Lower lobe of right lung (tissue), 2 donors: Measurements from ENCODE around the gene PML. TPM values are rescaled to one million over a fixed set of nuclear protein-coding genes. Genes with fewer than 3 reads are reported as not detected.

Source experiments
- ATAC-seq, 2 donors: fragments of 200-7000 bp; cut with Tn5 transposase; one replicate each; pipeline ENCODE4 v1.9.1; 2020 to 2022; ENCODE audit warnings: mild to moderate bottlenecking in 2 of 2, moderate library complexity in 2 of 2
- DNase-seq: peaks from one replicate; pipeline ENCODE4 v3.0.0-alpha.2; 2020
- H3K27ac ChIP-seq: fragments of 200-600 bp; one replicate; pipeline ENCODE4 v1.8.0; 2022
- H3K27me3 ChIP-seq: fragments of 200-600 bp; one replicate; pipeline ENCODE4 v1.8.0; 2022; ENCODE audit warnings: low read depth
- H3K36me3 ChIP-seq: fragments of 200-600 bp; one replicate; pipeline ENCODE4 v1.8.0; 2022; ENCODE audit warnings: mild to moderate bottlenecking
- H3K4me1 ChIP-seq: fragments of 200-600 bp; one replicate; pipeline ENCODE4 v1.8.0; 2022
- H3K4me3 ChIP-seq: fragments of 200-600 bp; one replicate; pipeline ENCODE4 v1.8.0; 2022; ENCODE audit warnings: mild to moderate bottlenecking
- H3K9me3 ChIP-seq: fragments of 200-600 bp; one replicate; pipeline ENCODE4 v1.8.0; 2022
- intact Hi-C: fragments of 100-400 bp; cut with DNase I; formaldehyde crosslinking; loops from one replicate; pipeline ENCODE4 v1.11.0; 2022
- total RNA-seq: library from RNA; stranded (reverse); fragmentation: NEBNext Ultra II Directional; extraction: Animal tissue kit (Norgen Biotek cat#: 25700); gene quantifications from one replicate; pipeline ENCODE4 v1.2.1, GENCODE V29; 2021
- TF ChIP-seq, protein P1 (sequence below): fragments of 200-600 bp; IDR thresholded peaks from one replicate; pipeline ENCODE4 v1.8.0; 2022; ENCODE audit warnings: antibody characterized with exemption, mild to moderate bottlenecking
- donor health status: DM: no; HTN: yes; CAD: no; lungs with severe emphysema.

PML gene
- total RNA-seq, 1 donor from 2014 or later: 79.4 TPM

DNA sequence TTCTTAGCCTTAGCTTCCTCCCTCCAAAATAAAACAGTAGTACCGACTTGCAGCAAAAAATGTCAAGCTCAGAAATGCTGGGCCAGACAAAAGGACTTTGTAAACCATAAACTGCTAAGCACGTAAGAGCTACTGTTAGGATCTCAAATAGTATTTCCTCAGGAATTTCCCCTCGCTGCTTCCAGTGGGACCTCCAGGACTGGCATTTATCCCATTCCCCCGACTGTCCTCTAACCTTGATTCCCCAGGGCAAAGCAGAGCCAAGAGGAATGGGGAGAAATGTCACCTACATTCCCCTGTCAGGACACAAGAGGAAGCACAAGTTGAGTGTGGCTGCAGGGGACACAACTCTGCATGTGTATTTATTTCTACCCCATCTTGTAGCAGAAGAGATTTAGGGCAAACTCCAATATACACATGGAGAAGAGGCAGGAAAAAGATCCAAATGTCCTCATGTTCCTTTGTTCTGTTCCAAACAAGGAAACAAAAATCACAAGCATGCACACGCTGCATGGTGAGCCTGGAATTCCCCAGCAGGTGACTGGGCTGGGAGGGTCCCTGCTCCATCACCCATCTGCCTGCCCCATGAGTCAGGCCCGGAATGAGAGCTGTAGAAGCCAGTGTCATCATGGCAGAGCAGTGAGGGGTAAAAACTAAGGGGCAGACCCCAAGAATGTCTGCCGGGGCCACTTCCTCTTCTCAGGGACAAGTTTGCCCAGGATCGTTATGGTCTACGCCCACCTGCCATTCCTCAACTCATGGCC, 6.7 kb upstream of the PML start:
- peaks cover 91% of the 10 kb centered on the region for H3K4me1 ChIP-seq
- no peaks in the 10 kb centered on the region for H3K9me3 ChIP-seq
- no peaks in the 10 kb centered on the region for H3K27me3 ChIP-seq
- intact Hi-C loops: no loop called here
- H3K4me3 ChIP-seq: no peak overlapping the region
- no peaks in the 10 kb centered on the region for H3K36me3 ChIP-seq
- DNase-seq (no peak), ATAC-seq (no peak)
- H3K27ac ChIP-seq: peak overlapping the region; percentile 87
- TF ChIP-seq, protein P1, sequence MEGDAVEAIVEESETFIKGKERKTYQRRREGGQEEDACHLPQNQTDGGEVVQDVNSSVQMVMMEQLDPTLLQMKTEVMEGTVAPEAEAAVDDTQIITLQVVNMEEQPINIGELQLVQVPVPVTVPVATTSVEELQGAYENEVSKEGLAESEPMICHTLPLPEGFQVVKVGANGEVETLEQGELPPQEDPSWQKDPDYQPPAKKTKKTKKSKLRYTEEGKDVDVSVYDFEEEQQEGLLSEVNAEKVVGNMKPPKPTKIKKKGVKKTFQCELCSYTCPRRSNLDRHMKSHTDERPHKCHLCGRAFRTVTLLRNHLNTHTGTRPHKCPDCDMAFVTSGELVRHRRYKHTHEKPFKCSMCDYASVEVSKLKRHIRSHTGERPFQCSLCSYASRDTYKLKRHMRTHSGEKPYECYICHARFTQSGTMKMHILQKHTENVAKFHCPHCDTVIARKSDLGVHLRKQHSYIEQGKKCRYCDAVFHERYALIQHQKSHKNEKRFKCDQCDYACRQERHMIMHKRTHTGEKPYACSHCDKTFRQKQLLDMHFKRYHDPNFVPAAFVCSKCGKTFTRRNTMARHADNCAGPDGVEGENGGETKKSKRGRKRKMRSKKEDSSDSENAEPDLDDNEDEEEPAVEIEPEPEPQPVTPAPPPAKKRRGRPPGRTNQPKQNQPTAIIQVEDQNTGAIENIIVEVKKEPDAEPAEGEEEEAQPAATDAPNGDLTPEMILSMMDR: no peak

DNA sequence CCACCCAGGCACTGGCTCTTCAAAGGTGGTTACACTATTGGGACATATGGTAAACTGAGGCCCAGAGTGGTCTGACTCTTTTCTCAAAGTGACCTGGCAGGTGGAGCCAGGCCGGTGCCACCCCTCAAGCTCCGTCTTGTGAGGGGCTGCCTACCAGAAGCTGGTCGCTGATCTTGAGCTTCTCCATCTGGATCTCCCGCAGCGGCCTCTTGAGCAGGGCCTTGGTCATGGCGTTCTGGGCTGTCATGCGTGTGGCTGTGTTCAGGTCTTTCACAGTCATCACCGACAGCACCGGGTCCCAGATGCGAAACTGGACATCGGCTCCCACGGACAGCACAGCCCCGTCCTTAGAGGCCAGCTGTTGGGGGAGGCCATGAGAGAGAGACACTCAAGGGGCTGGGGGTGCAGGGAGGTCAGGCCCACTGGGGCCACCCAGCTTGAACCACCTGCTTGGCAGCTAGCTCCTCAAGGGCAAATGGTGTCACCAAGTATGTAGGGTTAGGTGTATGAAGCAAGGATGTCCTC, 6.0 kb upstream of the PML start:
- peak overlapping the region; percentile 87 for H3K27ac ChIP-seq
- TF ChIP-seq, protein P1: no peak
- no peak overlapping the region for H3K4me3 ChIP-seq
- DNase-seq: no peak
- intact Hi-C loops: no loop called here
- H3K9me3 ChIP-seq: no peaks in the 10 kb centered on the region
- peaks cover 91% of the 10 kb centered on the region for H3K4me1 ChIP-seq
- no peak for ATAC-seq
- no peaks in the 10 kb centered on the region for H3K27me3 ChIP-seq
- H3K36me3 ChIP-seq: no peaks in the 10 kb centered on the region

DNA sequence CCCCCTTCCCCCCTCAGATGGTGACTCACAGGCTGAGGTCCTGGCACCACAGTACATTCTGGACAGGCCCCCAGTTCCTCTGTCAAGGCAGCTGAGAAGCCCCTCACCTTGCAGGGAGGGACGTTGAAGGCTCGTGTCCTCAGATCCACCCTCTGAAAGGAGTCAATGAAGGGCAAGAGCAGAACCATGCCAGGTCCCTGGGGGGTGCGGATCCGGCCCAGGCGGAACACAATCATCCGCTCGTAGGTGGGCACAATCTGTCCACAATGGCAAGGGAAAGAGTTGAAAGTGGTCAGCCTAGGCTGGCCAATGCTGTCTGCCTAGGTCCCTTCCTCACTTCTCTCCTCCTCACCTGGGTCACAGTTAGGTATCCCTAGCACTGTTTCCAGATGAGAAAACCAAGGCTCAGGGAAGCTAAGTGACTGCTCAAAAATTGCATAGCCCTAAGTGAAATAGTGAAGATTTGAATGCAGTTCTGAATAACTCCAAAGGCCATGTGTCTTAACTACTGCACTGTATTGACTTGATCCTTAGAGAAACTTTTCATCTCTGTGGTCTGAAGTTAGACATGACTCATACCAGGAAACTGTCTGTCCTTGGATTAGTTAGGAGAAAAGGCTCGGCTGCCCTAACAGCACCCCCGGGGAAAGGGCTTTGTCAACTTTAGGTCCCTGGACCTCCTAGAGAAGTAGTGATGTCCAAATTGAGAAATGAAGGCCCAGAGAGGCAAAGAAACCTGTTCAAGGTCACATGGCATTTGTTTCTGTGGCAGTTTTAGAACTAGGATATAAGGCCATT, 5.3 kb upstream of the PML start:
- ATAC-seq (no peak), DNase-seq (no peak)
- Histone ChIP-seq H3K27me3 (no peaks in the 10 kb centered on the region), H3K4me3 (no peak overlapping the region), H3K27ac (peak overlapping the region; percentile 87), H3K4me1 (peaks cover 91% of the 10 kb centered on the region), H3K9me3 (no peaks in the 10 kb centered on the region), H3K36me3 (no peaks in the 10 kb centered on the region)
- intact Hi-C loops: no loop called here
- TF ChIP-seq, protein P1: no peak

DNA sequence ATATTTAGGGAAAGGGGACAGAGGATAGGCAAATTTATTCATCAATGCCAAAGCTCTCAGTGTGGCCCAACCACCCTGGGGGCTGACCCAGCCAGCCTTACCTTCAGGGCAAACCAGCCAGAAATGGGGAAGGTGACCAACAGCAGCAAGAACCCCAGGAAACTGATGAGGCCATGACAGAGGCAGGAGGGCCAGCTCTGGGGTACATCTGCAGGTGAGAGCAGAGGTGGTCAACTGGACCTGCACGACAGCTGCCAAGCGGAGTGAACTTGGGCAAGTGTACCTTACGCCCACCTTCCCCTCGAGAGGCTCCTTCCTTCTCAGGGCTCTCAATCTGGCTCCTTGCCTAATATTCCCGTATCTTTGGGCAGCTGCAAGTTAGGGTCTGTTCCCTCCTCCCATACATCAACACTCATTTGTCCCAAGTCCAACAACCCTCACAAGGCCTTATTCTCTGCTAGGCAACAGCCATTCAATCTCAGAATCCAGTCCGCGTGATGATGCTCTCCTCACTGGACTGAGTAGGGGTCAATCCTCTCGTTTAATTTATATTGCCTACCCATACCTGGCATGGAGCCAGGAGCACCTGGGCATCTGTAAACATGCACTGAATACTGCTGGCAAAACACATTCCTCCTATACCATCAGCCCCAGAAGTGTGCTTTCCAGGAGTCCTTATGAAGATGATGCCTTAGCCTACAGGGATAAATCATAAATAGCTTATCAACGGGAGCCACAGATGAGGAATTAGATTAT, 4.1 kb upstream of the PML start:
- Histone ChIP-seq H3K4me1 (peaks cover 80% of the 10 kb centered on the region), H3K27me3 (no peaks in the 10 kb centered on the region), H3K36me3 (no peaks in the 10 kb centered on the region), H3K4me3 (peak overlapping the region; percentile 89), H3K27ac (peak overlapping the region; percentile 87), H3K9me3 (no peaks in the 10 kb centered on the region)
- TF ChIP-seq, protein P1: no peak
- ATAC-seq (no peak), DNase-seq (no peak)
- intact Hi-C loops: loop anchor here (10.0 kb wide), 1 partner anchor 54 kb away; no protein-coding TSS in a partner anchor

DNA sequence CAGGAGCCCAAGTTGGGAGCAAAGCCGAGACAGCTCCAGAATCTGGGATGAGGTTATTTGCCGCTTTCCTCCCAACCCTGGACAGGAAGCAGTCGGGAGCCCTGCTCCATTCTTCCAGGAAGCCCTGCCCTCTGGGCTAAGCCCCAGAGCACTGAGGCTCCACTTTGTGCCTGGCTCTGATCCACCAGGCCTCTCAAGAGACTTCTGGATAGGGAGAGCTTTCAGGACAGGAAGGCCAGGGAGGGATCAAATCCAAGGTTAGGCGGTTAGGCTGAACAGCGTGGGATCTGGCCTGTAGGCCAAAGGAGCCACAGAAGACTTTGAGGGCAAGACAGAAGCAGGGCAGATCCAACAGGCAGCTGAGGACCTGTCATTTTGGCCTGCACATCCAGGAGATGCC, 3.3 kb upstream of the PML start:
- peak; percentile 80 for DNase-seq
- H3K27ac ChIP-seq: peak overlapping the region; percentile 87
- no peaks in the 10 kb centered on the region for H3K27me3 ChIP-seq
- no peaks in the 10 kb centered on the region for H3K9me3 ChIP-seq
- peaks cover 81% of the 10 kb centered on the region for H3K4me1 ChIP-seq
- H3K4me3 ChIP-seq: peak overlapping the region; percentile 89
- intact Hi-C loops: loop anchor here (10.0 kb wide), 1 partner anchor 54 kb away; no protein-coding TSS in a partner anchor
- TF ChIP-seq, protein P1: no peak
- ATAC-seq: peak; percentile 42 to 60
- H3K36me3 ChIP-seq: no peaks in the 10 kb centered on the region
